Measurements from ENCODE around the gene TMEM220. TPM values are rescaled to one million over a fixed set of nuclear protein-coding genes. Genes with fewer than 3 reads are reported as not detected.

Gene TMEM220
- total RNA-seq, 1 donor from 2014 or later, result 5.1 TPM

GRCh38 chr17:10748531-10749181 is 18.8 kb upstream of the TMEM220 start:
- Mint-ChIP-seq H3K36me3 (ENCODE audit: low read depth) (no peaks in the 10 kb centered on the region), H3K4me3 (no peak overlapping the region), H3K4me1 (peaks cover 20% of the 10 kb centered on the region), H3K9me3 (no peaks in the 10 kb centered on the region), H3K27ac (ENCODE audit: unreplicated experiment) (no peak overlapping the region), H3K27me3 (ENCODE audit: low read depth) (peaks cover 2% of the 10 kb centered on the region)
- DNase-seq (ENCODE audit: low read depth, low spot score), result no peak
- TF ChIP-seq CTCF (conservative IDR thresholded peaks at IDR 0.05), result no peak

- no peak for TF ChIP-seq CTCF (conservative IDR thresholded peaks at IDR 0.05)
- Mint-ChIP-seq H3K27ac (ENCODE audit: unreplicated experiment) (no peak overlapping the region), H3K9me3 (no peaks in the 10 kb centered on the region), H3K36me3 (ENCODE audit: low read depth) (no peaks in the 10 kb centered on the region), H3K4me1 (peaks cover 12% of the 10 kb centered on the region), H3K27me3 (ENCODE audit: low read depth) (peaks cover 2% of the 10 kb centered on the region), H3K4me3 (no peak overlapping the region)
- no peak for DNase-seq (ENCODE audit: low read depth, low spot score)
These were observed 15.4 kb upstream of the TMEM220 start for GRCh38 chr17:10745231-10745630.

- Mint-ChIP-seq H3K27me3 (ENCODE audit: low read depth) (peaks cover 4% of the 10 kb centered on the region), H3K36me3 (ENCODE audit: low read depth) (no peaks in the 10 kb centered on the region), H3K4me3 (no peak overlapping the region), H3K27ac (ENCODE audit: unreplicated experiment) (no peak overlapping the region), H3K4me1 (peaks cover 14% of the 10 kb centered on the region), H3K9me3 (no peaks in the 10 kb centered on the region)
- no peak for TF ChIP-seq CTCF (conservative IDR thresholded peaks at IDR 0.05)
- no peak for DNase-seq (ENCODE audit: low read depth, low spot score)
These were observed 14.7 kb upstream of the TMEM220 start for GRCh38 chr17:10744501-10745000.

- Mint-ChIP-seq H3K4me3 (no peak overlapping the region), H3K27me3 (ENCODE audit: low read depth) (peaks cover 7% of the 10 kb centered on the region), H3K9me3 (no peaks in the 10 kb centered on the region), H3K36me3 (ENCODE audit: low read depth) (no peaks in the 10 kb centered on the region), H3K4me1 (peaks cover 12% of the 10 kb centered on the region), H3K27ac (ENCODE audit: unreplicated experiment) (no peak overlapping the region)
- no peak for DNase-seq (ENCODE audit: low read depth, low spot score)
- no peak for TF ChIP-seq CTCF (conservative IDR thresholded peaks at IDR 0.05)
These were observed 13.6 kb upstream of the TMEM220 start for GRCh38 chr17:10743316-10744009.

GRCh38 chr17:10742431-10742830 is 12.6 kb upstream of the TMEM220 start:
- Mint-ChIP-seq H3K9me3 (no peaks in the 10 kb centered on the region), H3K36me3 (ENCODE audit: low read depth) (no peaks in the 10 kb centered on the region), H3K4me1 (peaks cover 12% of the 10 kb centered on the region), H3K27ac (ENCODE audit: unreplicated experiment) (no peak overlapping the region), H3K27me3 (ENCODE audit: low read depth) (peaks cover 7% of the 10 kb centered on the region), H3K4me3 (no peak overlapping the region)
- no peak for DNase-seq (ENCODE audit: low read depth, low spot score)
- TF ChIP-seq CTCF (conservative IDR thresholded peaks at IDR 0.05), result no peak

Data from neural crest cell (in vitro differentiated cells).